Hematopoietic multipotent progenitor cell treated with erythropoietin and hydrocortisone succinate and interleukin-3 and kit ligand, for 4 days (in vitro differentiated cells): ENCODE measurements around the gene SNAPC4.
"Not testable (repeated sequence)": the region's sequence is repeated elsewhere in the genome, so short reads cannot be mapped to it uniquely, and the experiment has no call there.

Source experiments
- DNase-seq: peaks from one replicate; pipeline ENCODE4 v3.0.0-alpha.2; 2015

Gene SNAPC4

DNA sequence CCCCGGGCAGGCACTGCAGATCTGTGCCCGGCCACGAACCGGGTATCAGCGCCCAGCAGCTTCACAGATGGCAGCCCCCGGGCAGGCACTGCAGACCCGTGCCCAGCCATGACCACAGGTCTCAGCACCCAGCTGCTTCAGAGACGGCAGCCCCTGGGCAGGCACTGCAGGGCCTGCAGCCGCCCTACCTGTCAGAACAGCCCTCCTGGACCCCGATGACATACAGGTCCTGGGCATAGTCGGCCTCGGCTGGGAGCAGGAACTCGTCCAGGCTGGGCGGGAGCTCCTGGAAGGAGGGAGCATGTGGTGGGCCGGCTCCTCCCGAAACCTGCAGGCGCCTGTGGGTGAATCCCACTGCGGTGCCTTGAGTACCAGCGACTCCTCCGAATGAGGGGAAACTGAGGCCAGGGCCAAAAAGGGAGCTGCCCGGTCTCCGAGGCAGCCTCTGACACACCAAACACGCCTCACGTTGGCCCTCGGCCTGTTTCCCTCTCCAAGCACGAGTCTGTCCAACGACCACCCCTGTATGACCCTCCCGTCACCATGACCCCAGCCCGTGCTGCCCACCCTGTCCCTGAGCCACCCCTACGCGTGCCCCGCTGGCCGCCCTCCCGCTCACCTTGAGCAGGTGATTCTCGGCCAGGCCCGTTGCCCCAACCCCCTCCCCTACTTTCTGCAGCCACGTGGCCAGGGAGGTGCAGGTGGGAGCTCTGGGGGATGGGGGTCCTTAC is 34.0 kb upstream of the SNAPC4 start:
- DNase-seq = no peak

DNA sequence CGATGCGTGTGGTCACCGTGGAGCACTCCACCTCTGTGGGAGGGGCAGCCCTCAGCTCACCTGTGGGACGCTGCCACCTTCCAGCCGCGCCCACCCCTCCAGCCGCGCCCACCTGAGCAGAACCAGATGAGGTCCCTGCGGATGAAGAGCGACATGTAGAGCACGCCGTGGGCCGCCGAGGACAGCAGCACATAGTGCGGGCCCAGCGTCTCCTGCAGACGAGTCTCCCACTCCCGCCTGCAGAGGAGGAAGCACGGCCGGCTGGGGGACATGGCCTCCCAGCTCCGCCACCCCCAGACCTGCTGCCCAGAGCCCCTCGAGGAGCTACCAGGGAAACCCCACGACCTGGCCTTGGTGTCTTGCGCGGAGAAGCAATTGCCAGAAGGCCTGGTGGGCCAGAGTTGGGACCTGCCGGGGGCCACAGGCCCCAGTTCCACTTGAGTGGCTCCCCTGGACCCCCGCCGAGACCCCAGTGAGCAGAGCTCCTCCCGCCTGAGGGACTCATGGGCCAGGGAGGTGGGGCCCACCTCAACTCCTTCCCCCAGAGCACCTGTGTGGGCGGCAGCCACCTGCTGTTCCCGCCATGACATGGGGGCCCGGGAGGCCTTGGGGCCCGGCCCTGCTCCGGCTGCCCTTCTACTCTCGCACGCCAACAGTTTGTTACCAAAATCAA is 33.2 kb upstream of the SNAPC4 start:
- no peak for DNase-seq

DNA sequence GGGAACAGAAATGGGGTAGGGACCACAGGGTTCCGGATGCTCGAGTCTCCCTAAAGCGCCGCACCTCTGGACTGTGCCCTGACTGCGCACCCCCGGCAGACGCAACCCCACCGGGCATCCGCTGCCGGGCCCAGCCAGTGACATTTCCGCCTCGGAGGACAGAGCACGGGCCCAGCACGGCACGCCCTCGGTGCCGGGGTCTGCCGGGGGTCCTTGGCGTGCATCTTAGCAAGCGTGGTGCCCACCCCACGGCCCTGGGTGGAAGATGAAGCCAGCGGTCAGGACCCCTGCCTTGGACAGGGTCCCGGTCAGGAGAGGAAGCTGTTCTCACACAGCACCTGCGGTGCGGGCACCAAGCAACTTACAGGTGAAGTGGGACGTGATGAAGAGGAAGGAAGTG is 32.6 kb upstream of the SNAPC4 start:
- no peak for DNase-seq

DNA sequence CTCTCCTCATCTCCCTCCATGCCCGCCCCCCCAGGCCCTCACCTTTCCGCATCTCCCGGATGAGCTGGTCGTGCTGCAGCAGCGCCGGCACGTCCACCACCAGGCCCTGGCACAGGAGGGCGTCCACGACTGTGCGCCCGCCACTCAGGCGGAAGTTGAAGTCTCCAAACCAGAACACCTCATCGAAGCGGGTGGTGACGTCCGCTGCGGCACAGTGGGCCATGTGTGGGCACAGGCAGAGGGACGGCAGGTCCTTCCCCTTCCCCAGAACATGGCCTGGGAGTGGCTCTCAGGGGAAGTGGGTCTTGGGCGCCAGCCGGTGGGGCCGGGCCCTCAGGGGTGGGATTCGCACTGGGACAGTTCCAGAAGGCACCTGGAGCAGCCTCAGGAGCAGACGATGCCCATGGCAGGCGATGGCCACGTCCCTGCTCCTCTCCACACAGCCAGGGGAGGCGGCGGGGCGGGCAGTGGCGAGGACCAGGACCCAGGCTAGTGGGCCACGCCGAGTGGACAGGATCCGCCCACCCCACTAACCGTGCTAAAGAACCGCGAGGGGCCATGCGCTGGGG is 31.9 kb upstream of the SNAPC4 start:
- no peak for DNase-seq

DNA sequence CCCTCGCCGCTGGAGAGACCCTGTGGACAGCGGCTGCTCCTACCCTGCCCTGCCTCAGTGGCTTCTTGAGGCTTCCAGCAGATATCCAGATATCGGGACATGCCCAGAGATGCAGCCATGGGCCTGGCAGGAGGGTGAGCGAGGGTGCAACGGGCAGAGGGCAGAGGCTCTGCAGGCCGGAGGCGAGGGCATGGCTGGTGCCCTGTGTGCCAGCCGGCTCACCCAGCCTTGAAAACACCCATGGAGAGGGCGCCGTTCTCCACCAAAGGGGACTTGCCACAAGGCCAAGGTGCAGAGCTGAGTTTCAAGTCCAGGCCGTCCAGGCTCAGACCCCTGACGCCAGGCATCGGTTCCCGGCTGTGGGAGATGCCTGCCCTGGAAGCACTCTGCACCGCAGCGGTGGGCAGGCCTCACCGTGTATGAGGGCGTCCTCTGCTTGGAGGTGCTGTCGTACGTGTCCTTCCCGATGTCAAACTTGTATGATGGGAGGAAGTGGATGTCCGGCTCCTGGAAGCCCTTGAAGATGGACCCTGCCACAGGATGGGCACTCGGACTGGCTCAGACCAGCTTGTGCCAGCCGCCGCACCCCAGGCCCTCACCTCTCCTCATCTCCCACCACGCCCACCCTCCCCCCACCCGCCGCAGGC is 30.7 kb upstream of the SNAPC4 start:
- DNase-seq = no peak

DNA sequence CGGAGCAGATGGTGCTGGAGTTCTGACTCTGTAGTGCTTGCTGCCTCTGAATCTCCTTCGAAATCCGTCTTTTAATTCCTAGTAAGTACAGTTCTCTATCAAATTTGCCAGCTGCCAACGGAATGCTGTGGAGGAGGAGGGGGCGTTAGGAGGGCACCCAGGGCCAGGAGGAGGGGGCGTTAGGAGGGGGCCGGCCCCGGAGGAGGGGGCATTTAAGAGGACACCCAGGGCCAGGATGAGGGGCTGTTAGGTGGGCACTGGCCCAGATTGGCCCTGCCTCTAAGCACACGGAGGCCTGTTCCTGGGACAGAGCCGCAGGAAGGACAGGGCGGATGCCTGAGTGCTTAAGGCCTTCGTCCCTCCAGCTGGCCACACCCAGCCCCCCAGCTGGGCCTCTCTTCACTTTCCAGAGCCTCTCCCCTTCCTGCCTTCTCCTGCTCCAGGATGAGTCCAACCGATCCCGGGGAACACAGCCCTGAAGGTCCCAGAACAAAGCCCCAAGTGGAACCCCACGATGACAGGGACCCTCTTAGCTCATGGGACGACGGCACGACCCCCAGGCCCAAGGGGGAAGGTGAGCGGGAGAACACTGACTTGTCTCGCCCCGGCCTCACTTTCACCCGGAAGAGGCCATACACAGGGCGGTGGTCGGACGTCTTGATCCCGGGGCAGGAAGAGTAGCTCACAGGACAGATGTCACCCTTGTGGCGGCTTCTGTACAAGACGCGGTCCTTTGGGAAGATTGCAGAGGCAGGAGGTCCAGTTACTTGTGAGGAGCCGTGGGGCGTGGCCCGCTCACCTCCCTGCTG is 29.9 kb upstream of the SNAPC4 start:
- DNase-seq = no peak

DNA sequence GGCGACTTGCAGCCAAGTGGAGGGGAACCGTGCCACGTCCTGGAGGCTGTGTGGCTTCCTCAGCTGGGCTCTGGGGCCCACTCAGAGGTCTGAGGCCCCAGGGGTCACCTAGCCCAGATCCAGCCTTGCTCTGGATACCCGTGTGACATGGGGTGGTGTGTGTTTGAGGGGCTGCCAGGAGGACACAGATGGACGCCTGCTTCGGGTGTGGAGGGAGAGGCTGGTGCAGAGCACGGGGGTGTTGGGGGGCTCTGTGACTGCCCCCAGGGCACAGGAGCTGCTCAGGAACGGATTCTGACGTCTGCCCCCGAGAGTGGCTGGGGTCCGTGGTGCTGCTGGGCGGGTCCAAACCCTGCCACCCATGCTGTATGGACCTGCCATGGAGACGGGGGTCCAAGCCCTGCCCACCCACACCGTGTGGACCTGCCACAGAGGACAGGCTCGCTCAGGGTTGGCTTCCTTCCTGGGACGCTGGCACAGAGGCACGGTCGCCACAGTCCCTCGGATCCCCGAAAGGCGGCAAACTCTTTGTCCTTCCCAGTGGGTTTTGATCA is 29.2 kb upstream of the SNAPC4 start:
- DNase-seq = no peak

DNA sequence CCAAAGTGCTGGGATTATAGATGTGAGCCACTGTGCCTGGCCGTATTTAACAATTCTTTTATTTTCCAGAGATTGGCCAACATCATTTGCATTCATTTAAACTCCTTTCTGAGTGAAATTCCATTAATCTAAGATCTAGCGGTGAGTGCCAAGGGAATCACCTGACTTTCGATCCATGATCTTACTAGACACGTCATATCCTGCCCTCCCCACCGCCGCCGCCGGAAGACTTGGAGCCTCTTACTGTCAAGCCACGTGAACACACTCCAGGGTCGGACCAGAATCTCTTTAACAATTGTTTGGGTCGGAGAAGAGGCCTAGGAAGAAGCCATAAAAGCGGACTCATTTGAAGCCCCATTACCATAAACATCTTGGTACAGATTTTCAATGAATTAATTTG is 26.8 kb upstream of the SNAPC4 start:
- DNase-seq = no peak

DNA sequence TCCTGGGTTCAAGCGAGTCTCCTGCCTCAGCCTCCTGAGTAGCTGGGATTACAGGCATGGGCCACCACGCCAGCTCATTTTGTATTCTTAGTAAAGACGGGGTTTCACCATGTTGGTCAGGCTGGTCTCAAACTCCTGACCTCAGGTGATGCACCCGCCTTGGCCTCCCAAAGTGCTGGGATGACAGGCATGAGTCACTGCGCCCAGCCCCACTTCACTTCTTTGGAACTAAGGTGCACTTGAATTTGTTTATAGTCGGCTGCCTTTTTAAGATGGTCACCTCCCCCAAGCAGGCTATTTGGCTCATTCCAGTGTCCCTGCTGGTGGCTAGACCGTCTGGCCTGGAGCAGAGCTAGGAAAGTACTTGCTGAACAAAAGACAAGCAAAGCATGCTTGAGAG is 25.4 kb upstream of the SNAPC4 start:
- not testable (repeated sequence) for DNase-seq

DNA sequence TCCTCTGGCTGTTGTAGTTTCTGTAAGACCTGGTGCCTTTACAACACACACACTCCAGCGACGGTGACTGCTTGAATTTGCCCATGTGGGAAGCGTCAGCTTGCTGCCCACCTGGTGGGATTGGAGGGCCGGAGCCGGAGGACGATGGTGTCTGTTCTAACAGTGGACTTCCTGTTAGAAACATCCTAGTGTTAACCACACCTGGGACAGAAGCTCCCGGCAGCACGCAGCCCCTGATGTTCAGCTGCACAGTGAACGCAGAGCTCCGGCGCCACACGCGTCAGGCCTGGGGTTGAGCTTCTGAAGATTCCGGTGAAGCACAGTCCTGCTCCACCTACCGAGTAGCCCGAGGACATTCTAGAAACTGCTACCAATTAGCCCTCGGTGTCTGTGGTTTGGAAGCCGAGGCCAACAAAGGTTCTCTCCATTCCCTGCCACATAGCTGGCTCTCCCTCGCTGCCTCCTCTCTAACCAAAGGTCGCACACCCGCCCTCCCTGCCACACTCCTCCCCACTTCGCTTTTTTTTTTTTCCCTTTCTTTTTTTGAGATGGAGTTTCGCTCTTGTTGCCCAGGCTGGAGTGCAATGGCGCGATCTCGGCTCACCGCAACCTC is 24.9 kb upstream of the SNAPC4 start:
- no peak for DNase-seq

DNA sequence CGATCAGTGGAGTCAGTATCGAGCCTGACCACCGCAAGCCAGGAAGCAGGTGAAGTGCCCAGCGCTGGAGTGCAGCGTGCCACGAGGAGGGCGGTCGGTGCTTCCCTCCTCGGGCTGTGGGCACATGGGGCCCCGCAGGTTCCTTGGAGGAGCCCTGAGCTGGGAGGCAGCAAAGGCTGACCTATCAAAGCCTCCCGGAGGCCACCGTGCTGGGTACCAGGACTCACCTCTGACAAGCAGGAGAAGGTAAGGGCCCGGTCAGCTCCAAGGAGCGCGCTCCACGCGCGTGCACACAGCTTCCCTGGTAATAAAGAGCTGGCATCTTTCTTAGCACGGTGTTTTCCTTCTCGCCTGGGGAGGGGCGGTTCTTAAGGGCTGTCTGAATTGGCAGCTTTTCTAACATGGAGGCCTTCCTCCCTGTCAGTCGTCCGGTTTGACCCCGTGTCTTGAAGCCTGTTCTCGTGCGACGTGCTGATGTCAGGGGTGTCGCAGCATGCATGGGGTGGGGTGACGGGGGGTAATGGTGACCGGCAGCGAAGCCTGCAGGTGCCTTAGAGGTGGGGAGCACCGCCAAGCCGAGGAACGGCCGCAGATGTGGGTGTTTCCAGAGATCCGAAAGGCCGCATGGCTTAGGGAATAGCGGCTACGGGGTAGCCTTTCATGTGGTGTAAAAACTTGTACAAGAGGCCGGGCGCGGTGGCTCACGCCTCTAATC is 23.6 kb upstream of the SNAPC4 start:
- DNase-seq = no peak

DNA sequence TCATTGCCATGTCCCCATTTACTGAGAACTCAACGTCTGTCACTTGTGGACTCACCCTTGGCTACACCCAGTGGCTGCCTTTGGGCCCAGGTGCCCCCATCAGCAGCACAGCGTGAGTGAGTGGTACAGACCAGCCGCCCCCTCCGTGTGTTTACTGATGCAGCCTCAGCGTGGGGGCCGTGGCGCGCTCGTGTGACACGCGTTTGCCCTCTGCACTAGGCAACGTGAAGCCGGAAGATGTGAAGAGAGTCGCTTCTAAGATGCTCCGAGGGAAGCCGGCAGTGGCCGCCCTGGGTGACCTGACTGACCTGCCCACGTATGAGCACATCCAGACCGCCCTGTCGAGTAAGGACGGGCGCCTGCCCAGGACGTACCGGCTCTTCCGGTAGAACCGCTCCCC is 22.9 kb upstream of the SNAPC4 start:
- no peak for DNase-seq

DNA sequence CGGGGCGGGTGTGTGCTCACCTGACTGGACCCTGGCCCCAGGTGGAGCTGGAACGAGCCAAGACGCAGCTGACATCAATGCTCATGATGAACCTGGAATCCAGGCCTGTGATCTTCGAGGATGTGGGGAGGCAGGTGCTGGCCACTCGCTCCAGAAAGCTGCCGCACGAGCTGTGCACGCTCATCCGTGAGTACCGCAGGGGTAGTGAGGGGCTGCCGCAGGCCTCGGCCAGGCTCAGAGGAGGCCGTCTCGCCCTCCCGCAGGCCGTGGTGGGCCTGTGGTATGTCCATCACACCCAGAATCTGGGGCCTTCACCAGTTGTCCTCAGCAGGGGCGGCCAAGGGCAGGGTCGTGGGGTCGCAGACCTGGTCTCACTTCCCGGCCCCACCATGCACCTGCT is 21.8 kb upstream of the SNAPC4 start:
- DNase-seq = no peak

DNA sequence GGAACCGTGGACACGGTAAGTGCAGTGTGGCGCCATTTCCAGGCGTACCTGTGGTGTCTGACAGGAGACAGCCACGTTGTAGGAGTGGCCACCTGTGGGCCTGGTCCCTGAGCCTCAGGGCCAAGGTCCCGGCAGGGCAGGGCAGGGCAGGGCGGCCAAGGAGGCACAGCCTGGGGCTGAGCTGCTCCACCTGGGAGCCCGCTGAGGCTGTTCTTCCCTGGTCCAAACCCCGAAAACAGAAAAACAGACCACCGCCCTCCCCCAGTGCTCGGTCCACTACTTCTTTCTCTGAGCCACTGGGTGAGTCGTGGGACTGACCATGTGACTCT is 19.1 kb upstream of the SNAPC4 start:
- DNase-seq = no peak

DNA sequence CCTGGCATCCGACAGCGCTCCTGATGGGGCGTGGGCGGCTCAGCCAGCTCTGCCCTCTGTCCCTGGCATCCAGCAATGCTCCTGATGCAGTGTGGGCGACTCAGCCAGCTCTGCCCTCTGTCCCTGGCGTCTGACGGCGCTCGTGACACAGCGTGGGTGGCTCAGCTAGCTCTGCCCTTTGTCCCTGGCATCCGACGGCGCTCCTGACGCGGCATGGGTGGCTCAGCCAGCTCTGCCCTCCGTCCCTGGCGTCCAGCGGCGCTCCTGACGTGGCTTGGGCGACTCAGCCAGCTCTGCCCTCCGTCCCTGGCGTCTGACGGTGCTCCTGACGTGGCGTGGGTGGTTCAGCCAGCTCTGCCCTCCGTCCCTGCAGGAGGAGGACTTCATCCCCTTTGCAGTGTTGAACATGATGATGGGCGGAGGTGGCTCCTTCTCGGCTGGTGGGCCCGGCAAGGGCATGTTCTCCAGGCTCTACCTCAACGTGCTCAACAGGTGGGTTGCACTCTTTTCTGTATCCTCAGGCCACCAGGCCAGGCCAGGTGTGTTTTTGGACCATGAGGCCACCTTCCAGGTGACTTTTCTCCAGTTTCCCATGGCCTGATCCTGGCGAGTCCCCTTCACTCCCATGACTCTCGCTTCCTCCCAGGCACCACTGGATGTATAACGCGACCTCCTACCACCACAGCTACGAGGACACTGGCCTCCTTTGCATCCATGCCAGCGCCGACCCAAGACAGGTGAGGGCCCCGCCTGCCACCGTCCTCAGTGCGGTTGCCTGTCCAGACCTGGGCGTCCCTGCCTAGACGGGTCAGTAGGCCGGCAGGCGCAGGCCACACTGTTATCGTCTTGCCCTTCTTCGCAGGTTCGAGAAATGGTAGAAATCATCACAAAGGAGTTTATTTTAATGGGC is 18.5 kb upstream of the SNAPC4 start:
- DNase-seq = no peak

DNA sequence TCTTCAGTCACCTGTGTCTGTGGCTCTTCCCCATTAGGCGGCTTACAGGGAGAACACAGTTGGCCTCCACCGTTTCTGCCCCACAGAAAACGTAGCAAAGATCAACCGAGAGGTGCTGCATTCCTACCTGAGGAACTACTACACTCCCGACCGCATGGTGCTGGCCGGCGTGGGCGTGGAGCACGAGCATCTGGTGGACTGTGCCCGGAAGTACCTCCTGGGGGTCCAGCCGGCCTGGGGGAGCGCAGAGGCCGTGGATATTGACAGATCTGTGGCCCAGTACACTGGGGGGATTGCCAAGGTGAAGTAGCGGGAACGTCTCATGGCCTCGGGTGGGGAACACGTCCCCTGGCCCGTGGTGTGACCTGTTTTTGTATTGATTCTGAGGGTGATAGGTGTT is 16.9 kb upstream of the SNAPC4 start:
- no peak for DNase-seq

DNA sequence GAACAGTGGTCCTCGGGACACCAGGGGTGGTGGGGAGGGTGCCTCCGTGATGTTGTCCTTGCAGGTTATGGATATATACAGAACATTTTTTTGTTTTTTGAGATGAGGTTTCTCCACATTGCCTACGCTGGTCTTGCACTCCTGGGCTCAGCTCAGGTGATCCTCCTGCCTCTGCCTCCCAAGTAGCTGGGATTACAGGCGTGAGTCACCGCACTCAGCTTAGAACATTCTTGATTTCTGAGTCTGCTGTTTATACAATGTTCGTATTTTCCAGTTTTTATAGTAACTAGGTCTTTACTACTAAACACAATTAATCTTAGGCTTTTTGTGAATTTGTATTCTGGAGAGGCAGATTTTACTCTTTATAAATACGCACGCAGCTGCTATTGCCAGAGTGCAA is 16.5 kb upstream of the SNAPC4 start:
- no peak for DNase-seq

DNA sequence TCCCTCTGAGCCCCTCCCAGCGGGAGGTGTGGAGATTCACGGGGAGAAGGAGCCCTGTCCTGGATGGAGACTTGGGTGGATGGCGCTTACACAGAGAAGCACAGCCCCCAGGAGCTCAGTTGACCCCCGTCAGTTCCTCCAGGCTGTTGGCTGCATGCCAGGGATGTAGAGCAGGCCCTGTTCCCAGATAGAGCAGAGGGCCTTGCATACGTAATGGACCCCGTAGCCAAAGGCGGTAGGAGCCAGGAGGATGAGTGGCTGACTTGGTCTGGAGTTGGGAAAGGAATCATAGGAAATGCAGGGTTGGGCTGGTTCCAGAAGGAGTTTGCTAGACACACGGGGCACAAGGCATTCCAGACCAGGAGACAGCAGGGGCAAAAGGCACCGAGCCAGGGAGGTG is 13.0 kb upstream of the SNAPC4 start:
- no peak for DNase-seq

DNA sequence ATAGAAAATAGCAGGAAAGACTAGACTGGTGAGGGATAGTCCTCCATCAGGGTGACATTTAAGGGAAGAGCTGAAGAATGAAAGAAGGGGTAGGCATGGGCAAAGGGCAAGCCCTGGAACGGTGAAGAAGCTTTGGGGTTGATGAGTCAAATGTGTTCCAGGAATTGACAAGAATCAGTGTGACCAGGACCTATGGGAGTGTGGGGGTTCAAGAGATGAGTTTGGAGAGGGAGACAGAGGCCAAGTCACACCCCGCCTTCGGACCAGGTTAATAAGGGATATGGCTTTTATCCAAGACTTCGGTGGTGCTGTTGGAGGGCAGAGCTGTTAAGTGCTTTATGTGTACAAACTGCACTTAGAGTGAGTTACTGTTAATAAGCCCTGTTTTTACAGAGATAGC is 11.4 kb upstream of the SNAPC4 start:
- DNase-seq = peak; percentile 17

DNA sequence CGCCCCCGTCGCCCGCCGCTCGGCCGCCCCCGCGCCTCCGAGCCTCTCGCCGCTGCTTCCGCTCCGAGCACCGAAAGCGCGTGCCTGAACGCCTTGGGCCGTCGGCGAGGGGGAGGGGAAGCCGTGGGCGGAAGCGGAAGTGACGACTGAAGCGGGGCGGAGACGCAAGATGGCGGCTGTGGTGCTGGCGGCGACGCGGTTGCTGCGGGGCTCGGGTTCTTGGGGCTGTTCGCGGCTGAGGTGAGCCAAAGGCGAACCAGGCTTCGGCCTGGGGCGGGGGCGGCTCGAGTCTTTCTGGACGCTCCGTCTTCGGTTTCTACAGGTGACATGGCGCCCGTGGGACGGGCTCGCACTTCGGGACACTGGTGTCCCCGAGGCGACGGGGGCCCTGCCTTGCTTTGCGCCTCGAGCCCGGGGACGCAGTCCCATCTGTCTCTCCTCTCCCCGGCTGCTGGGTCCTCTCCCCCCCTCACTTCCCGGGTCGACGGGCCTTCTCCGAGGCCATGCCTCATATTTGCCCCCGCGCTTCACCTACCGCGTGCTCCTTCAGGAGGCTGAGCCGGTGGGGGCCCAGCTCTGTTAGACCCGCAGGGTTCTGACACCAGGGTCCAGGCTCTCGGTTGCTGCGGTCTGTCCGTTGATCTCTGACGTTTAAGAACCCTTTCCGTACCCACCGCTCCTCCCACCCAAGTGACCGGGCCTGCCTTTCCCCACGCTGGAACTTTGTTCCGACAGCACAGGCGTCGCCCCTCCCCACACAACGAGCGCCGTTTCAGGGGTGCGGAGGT is 10.7 kb upstream of the SNAPC4 start, which contains the start of the genes ENTR1 and PMPCA:
ENTR1 (minus strand) TSS at position 115 of the 788 bp plus-strand sequence. CDS start 217 bp downstream, outside the sequence.
PMPCA (plus strand) TSS at position 159 of the 788 bp plus-strand sequence; CDS start at position 170, 11 bp downstream.
- peak; percentile 96 for DNase-seq
